HS-5 (cell line): ENCODE measurements around the gene TBX21.

Experiments
- DNase-seq: peaks from one replicate; pipeline ENCODE4 v3.0.0-alpha.2; 2012; ENCODE audit warnings: low read depth

TBX21 gene

GRCh38 chr17:47774987-47775580 is 42.0 kb downstream of the TBX21 start:
- no peak for DNase-seq

- no peak for DNase-seq
These were observed 43.5 kb downstream of the TBX21 start for GRCh38 chr17:47776330-47777197.

DNA sequence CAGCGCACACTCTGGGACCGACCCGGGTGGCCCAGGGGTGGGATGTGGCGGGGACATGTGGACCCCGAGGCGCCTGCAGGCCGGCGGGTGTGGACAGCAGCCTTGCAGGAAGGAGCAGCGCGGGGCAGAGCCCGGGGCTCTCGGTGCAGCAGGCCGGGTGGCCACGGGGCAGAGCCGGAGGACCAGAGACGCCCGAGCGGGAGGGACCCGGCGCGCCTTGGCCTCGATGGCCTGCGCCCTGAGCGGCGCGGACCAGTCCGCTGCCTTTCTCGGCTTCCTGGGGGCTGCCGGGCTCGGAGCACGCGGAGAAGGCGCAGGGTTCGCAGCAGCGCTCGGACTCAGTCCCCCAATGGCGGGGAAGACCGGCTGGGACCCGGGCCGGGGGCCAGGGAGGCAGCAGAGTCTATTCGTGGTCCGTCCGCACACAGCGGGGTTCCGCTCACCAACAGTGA is 45.2 kb downstream of the TBX21 start:
- no peak for DNase-seq

DNA sequence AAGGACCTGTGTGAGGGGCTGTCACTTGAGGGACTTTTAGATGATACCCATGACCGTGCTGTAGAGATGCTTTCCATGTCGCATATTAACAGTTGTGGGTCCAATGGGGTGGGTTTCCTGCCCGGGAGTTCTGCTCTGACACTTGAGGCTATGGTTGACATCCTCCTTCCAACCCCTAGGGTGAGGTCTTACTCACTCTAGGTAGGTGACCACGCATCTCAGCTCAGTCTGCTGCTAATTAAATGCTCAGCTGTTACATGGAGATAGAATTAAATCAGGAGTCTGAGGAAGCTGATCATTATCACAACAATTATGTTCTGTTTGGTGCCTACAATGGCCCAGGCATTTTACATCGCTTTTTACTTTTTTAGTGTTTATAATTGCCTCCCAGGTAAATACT is 48.4 kb downstream of the TBX21 start:
- DNase-seq = no peak

DNA sequence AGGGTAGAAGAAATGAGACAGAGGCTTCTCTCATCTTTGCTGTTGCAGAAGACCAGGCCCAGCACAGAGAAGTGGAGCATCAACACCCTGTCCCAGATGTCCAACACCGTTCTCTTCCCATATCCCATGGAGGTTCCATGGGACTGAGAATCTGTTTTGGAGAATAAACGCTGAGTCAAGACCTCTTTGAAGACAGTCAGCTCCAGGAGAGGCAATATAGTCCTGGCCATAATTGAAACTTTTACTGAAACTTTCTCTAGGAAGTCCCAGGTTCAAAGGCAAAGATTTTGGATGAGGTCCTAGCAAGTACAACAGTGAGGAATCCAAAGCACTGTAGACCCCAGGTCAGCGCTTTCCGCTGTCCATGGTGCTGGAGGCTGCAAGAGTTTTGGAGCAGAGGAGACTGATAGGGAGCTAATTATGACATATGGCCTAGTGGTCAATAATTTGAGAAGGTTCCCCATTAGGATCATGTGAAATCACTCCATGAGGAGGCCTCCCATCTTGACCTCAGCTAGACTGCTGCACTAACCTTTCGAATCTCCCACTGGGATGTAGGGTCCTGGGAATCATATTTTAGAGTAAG is 52.6 kb downstream of the TBX21 start:
- DNase-seq = no peak

- peak; percentile 26 for DNase-seq
These were observed 56.9 kb downstream of the TBX21 start for GRCh38 chr17:47789611-47790561.

GRCh38 chr17:47791025-47791424 is 58.0 kb downstream of the TBX21 start:
- no peak for DNase-seq

DNA sequence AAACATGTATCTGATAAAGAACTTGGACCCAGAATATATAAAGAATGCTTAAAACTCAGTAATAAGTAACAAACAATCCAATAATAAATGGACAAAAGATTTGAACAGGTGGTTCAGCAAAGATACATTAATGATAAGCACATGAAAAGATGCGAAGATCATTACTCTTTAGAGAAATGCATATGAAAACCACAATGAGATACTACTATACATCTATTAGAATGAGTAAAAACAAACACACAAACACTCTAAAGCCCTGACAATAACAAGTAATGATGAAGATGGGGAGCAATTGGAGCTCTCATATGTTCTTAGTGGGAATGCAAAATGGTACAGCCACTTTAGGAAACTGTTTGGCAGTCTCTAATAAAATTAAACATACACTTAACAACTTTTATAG is 59.4 kb downstream of the TBX21 start:
- DNase-seq = no peak

GRCh38 chr17:47792979-47793378 is 59.9 kb downstream of the TBX21 start:
- no peak for DNase-seq
